GM12865 (cell line): Measurements from ENCODE around the gene COCH.

Source experiments
- DNase-seq: peaks from one replicate; pipeline ENCODE4 v3.0.0; 2010; ENCODE audit warnings: low read depth
- H3K4me3 ChIP-seq: 2 replicates; pipeline ENCODE4 v1.5.1; 2011; ENCODE audit warnings: mild to moderate bottlenecking, low read depth, low read length, control low read depth
- TF ChIP-seq, protein P1 (sequence below): IDR thresholded peaks from 2 replicates; pipeline ENCODE4 v1.5.1; 2011; ENCODE audit warnings: low read length, control low read depth, low read depth, inconsistent platforms; ENCODE audit not compliant: insufficient read depth; ENCODE audit errors: missing control alignments

COCH gene

DNA sequence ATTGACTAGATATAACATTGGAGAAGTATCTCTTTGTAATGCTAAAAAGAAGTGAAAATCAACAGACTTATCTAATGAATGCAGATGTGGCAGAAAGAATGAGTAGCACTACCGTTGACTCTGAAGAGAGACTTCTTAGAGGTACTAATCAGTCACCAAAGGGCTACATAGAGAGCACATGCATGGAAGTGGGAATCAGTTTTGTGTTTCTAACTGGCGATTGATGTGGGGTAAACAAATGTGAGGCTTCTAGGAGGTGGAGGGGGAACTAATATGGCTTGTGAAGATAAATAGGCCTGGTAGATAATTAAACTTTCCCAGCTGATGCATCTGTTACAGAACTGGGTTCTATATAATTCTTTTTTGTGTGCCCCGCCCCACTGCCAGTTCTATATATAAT, 10.5 kb downstream of the COCH start:
- TF ChIP-seq, protein P1, sequence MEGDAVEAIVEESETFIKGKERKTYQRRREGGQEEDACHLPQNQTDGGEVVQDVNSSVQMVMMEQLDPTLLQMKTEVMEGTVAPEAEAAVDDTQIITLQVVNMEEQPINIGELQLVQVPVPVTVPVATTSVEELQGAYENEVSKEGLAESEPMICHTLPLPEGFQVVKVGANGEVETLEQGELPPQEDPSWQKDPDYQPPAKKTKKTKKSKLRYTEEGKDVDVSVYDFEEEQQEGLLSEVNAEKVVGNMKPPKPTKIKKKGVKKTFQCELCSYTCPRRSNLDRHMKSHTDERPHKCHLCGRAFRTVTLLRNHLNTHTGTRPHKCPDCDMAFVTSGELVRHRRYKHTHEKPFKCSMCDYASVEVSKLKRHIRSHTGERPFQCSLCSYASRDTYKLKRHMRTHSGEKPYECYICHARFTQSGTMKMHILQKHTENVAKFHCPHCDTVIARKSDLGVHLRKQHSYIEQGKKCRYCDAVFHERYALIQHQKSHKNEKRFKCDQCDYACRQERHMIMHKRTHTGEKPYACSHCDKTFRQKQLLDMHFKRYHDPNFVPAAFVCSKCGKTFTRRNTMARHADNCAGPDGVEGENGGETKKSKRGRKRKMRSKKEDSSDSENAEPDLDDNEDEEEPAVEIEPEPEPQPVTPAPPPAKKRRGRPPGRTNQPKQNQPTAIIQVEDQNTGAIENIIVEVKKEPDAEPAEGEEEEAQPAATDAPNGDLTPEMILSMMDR = no peak
- no peak for DNase-seq

GRCh38 chr14:30885840-30886740, 11.7 kb downstream of the COCH start:
- no peak for DNase-seq
- TF ChIP-seq, protein P1 = no peak
- H3K4me3 ChIP-seq = no peak overlapping the region

More for the DNA sequence above, 10.5 kb downstream of the COCH start:
- H3K4me3 ChIP-seq = no peak overlapping the region

GRCh38 chr14:30888480-30889243, 14.3 kb downstream of the COCH start:
- no peak overlapping the region for H3K4me3 ChIP-seq
- TF ChIP-seq, protein P1 = no peak
- DNase-seq = no peak

GRCh38 chr14:30889244-30889594, 14.9 kb downstream of the COCH start:
- TF ChIP-seq, protein P1 = no peak
- no peak for DNase-seq
- no peak overlapping the region for H3K4me3 ChIP-seq

GRCh38 chr14:30893819-30894218, 19.5 kb downstream of the COCH start:
- no peak for DNase-seq
- TF ChIP-seq, protein P1 = no peak
- H3K4me3 ChIP-seq = no peak overlapping the region

GRCh38 chr14:30894923-30895515, 20.7 kb downstream of the COCH start:
- TF ChIP-seq, protein P1 = no peak
- no peak for DNase-seq
- no peak overlapping the region for H3K4me3 ChIP-seq
